SK-N-SH treated with all-trans-retinoic acid at 6 μM for 48 hours (cell line): Measurements from ENCODE around the gene PILRB.

Experiments
- ATAC-seq: fragments of 200-7000 bp; cut with Tn5 transposase; 3 replicates; pipeline ENCODE4 v1.9.1; 2020; ENCODE audit warnings: mild to moderate bottlenecking, moderate library complexity
- ARNTL ChIP-seq: fragments of 450-650 bp; formaldehyde crosslinking; IDR thresholded peaks from 2 replicates; pipeline ENCODE4 v1.5.0; 2020; ENCODE audit warnings: low read depth, mild to moderate bottlenecking, moderate library complexity, borderline replicate concordance
- CSDC2 ChIP-seq: fragments of 250-450 bp; sonication (Bioruptor Pico); IDR thresholded peaks from 2 replicates; pipeline ENCODE4 v1.5.0; 2020; ENCODE audit warnings: mild to moderate bottlenecking, moderate library complexity
- CSRNP3 ChIP-seq: fragments of 250-450 bp; sonication (Bioruptor Pico); IDR thresholded peaks from 2 replicates; pipeline ENCODE4 v1.5.1; 2021; ENCODE audit warnings: mild to moderate bottlenecking, moderate library complexity
- ESRRG ChIP-seq: fragments of 250-450 bp; sonication (Bioruptor Pico); IDR thresholded peaks from 2 replicates; pipeline ENCODE4 v1.6.1; 2021; ENCODE audit warnings: mild to moderate bottlenecking
- GLIS3 ChIP-seq: fragments of 250-450 bp; sonication (Bioruptor Pico); IDR thresholded peaks from 2 replicates; pipeline ENCODE4 v1.5.0; 2020; ENCODE audit warnings: mild to moderate bottlenecking, moderate library complexity
- OSR1 ChIP-seq: fragments of 250-450 bp; sonication (Bioruptor Pico); IDR thresholded peaks from 2 replicates; pipeline ENCODE4 v1.8.0; 2022; ENCODE audit warnings: moderate library complexity, mild to moderate bottlenecking, inconsistent platforms
- POU6F1 ChIP-seq: fragments of 250-450 bp; sonication (Bioruptor Pico); IDR thresholded peaks from 2 replicates; pipeline ENCODE4 v1.8.0; 2021; ENCODE audit warnings: low read depth, mild to moderate bottlenecking, moderate library complexity, borderline replicate concordance
- PPARA ChIP-seq: fragments of 250-450 bp; sonication (Bioruptor Pico); IDR thresholded peaks from 2 replicates; pipeline ENCODE4 v1.5.0; 2020; ENCODE audit warnings: mild to moderate bottlenecking, borderline replicate concordance
- RARB ChIP-seq: fragments of 250-450 bp; sonication (Bioruptor Pico); IDR thresholded peaks from 2 replicates; pipeline ENCODE4 v1.8.0; 2021; ENCODE audit warnings: mild to moderate bottlenecking, moderate library complexity
- SNAI2 ChIP-seq: fragments of 250-450 bp; sonication (Bioruptor Pico); IDR thresholded peaks from 2 replicates; pipeline ENCODE4 v1.5.0; 2020; ENCODE audit warnings: mild to moderate bottlenecking, moderate library complexity
- TCF4 ChIP-seq: fragments of 250-450 bp; sonication (Bioruptor Pico); IDR thresholded peaks from 2 replicates; pipeline ENCODE4 v1.8.0; 2021; ENCODE audit warnings: mild to moderate bottlenecking, moderate library complexity, borderline replicate concordance
- TOX ChIP-seq: fragments of 250-450 bp; sonication (Bioruptor Pico); IDR thresholded peaks from 2 replicates; pipeline ENCODE4 v1.8.0; 2021; ENCODE audit warnings: mild to moderate bottlenecking, moderate library complexity, borderline replicate concordance
- ZC3H10 ChIP-seq: fragments of 250-450 bp; sonication (Bioruptor Pico); IDR thresholded peaks from 2 replicates; pipeline ENCODE4 v1.5.1; 2021; ENCODE audit warnings: mild to moderate bottlenecking, moderate library complexity
- ZFP30 ChIP-seq: fragments of 450-650 bp; formaldehyde crosslinking; IDR thresholded peaks from 2 replicates; pipeline ENCODE4 v1.5.0; 2022; ENCODE audit warnings: mild to moderate bottlenecking, moderate library complexity
- ZNF565 ChIP-seq: fragments of 450-650 bp; formaldehyde crosslinking; conservative IDR thresholded peaks from 2 replicates; pipeline ENCODE4 v1.5.0; 2020; ENCODE audit warnings: low read depth, mild to moderate bottlenecking, moderate library complexity
- ZNF70 ChIP-seq: fragments of 450-650 bp; formaldehyde crosslinking; IDR thresholded peaks from 2 replicates; pipeline ENCODE4 v1.5.0; 2020; ENCODE audit warnings: mild to moderate bottlenecking, moderate library complexity
- ZNF8 ChIP-seq: fragments of 450-650 bp; formaldehyde crosslinking; IDR thresholded peaks from 2 replicates; pipeline ENCODE4 v1.5.0; 2020; ENCODE audit warnings: mild to moderate bottlenecking, moderate library complexity
- TF ChIP-seq, protein P1 (sequence below): fragments of 250-450 bp; sonication (Bioruptor Pico); IDR thresholded peaks from 2 replicates; pipeline ENCODE4 v1.5.0; 2020; ENCODE audit warnings: mild to moderate bottlenecking, moderate library complexity
- TF ChIP-seq, protein P2 (sequence below): fragments of 250-450 bp; sonication (Bioruptor Pico); IDR thresholded peaks from 2 replicates; pipeline ENCODE4 v1.8.0; 2020; ENCODE audit warnings: mild to moderate bottlenecking, moderate library complexity, borderline replicate concordance

The PILRB gene

DNA sequence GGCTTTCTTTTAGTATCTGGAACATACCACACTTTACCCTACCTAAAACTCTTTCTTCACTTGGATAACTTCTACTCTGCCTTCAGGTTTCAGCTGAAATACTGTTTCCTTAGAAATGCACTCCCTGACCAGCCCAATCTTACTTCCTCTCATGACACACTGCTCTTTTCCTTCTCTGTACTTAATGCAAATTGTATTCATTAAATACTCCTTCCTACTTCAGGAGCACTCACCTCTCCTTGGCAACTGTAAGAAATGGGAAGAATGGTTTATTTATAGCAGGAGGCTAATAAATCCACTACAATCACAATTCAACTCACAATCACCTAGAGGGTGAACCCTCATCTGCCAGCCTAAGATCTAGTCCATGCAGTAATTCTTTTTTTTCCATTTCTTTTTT lies 55.4 kb downstream of the PILRB start (continued):
- TF ChIP-seq POU6F1 (CRISPR knock-in tag) (no peak), TOX (CRISPR knock-in tag) (no peak), ZFP30 (CRISPR knock-in tag) (no peak), ZNF70 (CRISPR knock-in tag) (no peak), ZC3H10 (CRISPR knock-in tag) (no peak)
- TF ChIP-seq, protein P1, sequence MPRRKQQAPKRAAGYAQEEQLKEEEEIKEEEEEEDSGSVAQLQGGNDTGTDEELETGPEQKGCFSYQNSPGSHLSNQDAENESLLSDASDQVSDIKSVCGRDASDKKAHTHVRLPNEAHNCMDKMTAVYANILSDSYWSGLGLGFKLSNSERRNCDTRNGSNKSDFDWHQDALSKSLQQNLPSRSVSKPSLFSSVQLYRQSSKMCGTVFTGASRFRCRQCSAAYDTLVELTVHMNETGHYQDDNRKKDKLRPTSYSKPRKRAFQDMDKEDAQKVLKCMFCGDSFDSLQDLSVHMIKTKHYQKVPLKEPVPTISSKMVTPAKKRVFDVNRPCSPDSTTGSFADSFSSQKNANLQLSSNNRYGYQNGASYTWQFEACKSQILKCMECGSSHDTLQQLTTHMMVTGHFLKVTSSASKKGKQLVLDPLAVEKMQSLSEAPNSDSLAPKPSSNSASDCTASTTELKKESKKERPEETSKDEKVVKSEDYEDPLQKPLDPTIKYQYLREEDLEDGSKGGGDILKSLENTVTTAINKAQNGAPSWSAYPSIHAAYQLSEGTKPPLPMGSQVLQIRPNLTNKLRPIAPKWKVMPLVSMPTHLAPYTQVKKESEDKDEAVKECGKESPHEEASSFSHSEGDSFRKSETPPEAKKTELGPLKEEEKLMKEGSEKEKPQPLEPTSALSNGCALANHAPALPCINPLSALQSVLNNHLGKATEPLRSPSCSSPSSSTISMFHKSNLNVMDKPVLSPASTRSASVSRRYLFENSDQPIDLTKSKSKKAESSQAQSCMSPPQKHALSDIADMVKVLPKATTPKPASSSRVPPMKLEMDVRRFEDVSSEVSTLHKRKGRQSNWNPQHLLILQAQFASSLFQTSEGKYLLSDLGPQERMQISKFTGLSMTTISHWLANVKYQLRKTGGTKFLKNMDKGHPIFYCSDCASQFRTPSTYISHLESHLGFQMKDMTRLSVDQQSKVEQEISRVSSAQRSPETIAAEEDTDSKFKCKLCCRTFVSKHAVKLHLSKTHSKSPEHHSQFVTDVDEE (CRISPR knock-in tag): no peak

DNA sequence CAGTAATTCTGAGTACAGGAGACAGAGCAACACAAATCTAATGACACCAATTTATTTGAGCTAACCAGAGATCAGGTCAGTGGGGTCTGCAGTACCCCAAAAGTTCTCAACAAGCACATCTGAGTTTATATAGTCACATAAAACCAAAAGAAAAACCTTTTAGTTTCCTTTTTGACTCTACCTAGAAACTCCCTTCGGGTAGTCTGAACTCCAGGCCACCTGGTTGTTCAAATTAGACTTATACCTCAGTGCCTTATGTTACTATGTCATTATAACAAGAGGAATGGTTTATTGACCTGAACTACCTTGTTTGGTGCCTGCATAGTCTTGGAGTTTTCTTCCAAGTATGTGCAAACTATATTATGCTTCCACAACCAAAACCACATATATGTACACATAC lies 56.0 kb downstream of the PILRB start:
- no peak for ATAC-seq

More for the DNA sequence above, 56.0 kb downstream of the PILRB start:
- no peak for TF ChIP-seq ZNF70 (CRISPR knock-in tag)
- TF ChIP-seq OSR1: no peak
- TF ChIP-seq, protein P2, sequence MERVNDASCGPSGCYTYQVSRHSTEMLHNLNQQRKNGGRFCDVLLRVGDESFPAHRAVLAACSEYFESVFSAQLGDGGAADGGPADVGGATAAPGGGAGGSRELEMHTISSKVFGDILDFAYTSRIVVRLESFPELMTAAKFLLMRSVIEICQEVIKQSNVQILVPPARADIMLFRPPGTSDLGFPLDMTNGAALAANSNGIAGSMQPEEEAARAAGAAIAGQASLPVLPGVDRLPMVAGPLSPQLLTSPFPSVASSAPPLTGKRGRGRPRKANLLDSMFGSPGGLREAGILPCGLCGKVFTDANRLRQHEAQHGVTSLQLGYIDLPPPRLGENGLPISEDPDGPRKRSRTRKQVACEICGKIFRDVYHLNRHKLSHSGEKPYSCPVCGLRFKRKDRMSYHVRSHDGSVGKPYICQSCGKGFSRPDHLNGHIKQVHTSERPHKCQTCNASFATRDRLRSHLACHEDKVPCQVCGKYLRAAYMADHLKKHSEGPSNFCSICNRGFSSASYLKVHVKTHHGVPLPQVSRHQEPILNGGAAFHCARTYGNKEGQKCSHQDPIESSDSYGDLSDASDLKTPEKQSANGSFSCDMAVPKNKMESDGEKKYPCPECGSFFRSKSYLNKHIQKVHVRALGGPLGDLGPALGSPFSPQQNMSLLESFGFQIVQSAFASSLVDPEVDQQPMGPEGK (CRISPR knock-in tag): no peak
- TF ChIP-seq SNAI2 (CRISPR knock-in tag): no peak
- TF ChIP-seq ZC3H10 (CRISPR knock-in tag): no peak
- TF ChIP-seq ZNF565 (CRISPR knock-in tag): no peak
- TF ChIP-seq CSDC2 (CRISPR knock-in tag): no peak
- TF ChIP-seq ARNTL (CRISPR knock-in tag): no peak
- no peak for TF ChIP-seq TCF4
- no peak for TF ChIP-seq TOX (CRISPR knock-in tag)
- no peak for TF ChIP-seq ZNF8 (CRISPR knock-in tag)
- no peak for TF ChIP-seq GLIS3 (CRISPR knock-in tag)
- TF ChIP-seq, protein P1 (CRISPR knock-in tag): no peak
- no peak for TF ChIP-seq ESRRG (CRISPR knock-in tag)
- no peak for TF ChIP-seq CSRNP3 (CRISPR knock-in tag)
- no peak for TF ChIP-seq RARB (CRISPR knock-in tag)
- TF ChIP-seq POU6F1 (CRISPR knock-in tag): no peak
- TF ChIP-seq PPARA (CRISPR knock-in tag): no peak
